CD14-positive monocyte (primary cell): Measurements from ENCODE around the gene POU3F1. TPM values are rescaled to one million over a fixed set of nuclear protein-coding genes. Genes with fewer than 3 reads are reported as not detected.

Experiments
- DNase-seq, 3 donors: peaks; one replicate each; pipeline ENCODE4 v3.0.0-alpha.2; 2011 to 2022
- H2AFZ ChIP-seq: 2 replicates; pipeline ENCODE4 v1.6.0; 2012; ENCODE audit warnings: mild to moderate bottlenecking, low read depth, low read length, inconsistent platforms; ENCODE audit not compliant: insufficient read depth, poor library complexity, severe bottlenecking
- H3K27ac ChIP-seq, 2 donors: 1 replicate in 1 of 2; 2 replicates in 1 of 2; pipeline ENCODE4 v1.5.1; 2012 to 2013; ENCODE audit warnings: low read length in 2 of 2, control low read depth in 1 of 2, inconsistent platforms in 1 of 2, low read depth in 1 of 2, mild to moderate bottlenecking in 1 of 2
- H3K27me3 ChIP-seq, 2 donors: one replicate each; pipeline versions ENCODE4 v1.6.0 to v1.6.1; 2011 to 2013; ENCODE audit warnings: low read length in 2 of 2; ENCODE audit not compliant: control insufficient read depth in 2 of 2, insufficient read depth in 2 of 2
- H3K36me3 ChIP-seq, 2 donors: replicated peaks in 1 of 2; 1 replicate in 1 of 2; 2 replicates in 1 of 2; pipeline versions ENCODE4 v1.5.1 to v1.6.1; 2012 to 2013; ENCODE audit warnings: low read length in 2 of 2, control low read depth in 1 of 2, inconsistent platforms in 1 of 2, mild to moderate bottlenecking in 1 of 2; ENCODE audit not compliant: insufficient read depth in 2 of 2, control insufficient read depth in 1 of 2
- H3K4me1 ChIP-seq, 2 donors: 1 replicate in 1 of 2; 2 replicates in 1 of 2; pipeline versions ENCODE4 v1.5.1 to v1.6.1; 2012 to 2013; ENCODE audit warnings: low read length in 2 of 2, control low read depth in 1 of 2, inconsistent platforms in 1 of 2, mild to moderate bottlenecking in 1 of 2, moderate library complexity in 1 of 2; ENCODE audit not compliant: insufficient read depth in 2 of 2, control insufficient read depth in 1 of 2
- H3K4me2 ChIP-seq: replicated peaks from 2 replicates; pipeline ENCODE3; 2012; ENCODE audit warnings: low read length, moderate library complexity, mild to moderate bottlenecking; ENCODE audit not compliant: poor library complexity, severe bottlenecking; ENCODE audit errors: extremely low read depth
- H3K4me3 ChIP-seq, 3 experiments: fragments of 200-600 bp in 1 of 3; sonication (generic) in 1 of 3; replicated peaks in 1 of 3; 1 replicate in 2 of 3; 2 replicates in 1 of 3; pipeline ENCODE4 v1.5.1; 2011 to 2013; ENCODE audit warnings: low read length in 3 of 3, mild to moderate bottlenecking in 3 of 3, control low read depth in 2 of 3, low read depth in 2 of 3, inconsistent platforms in 1 of 3, moderate library complexity in 1 of 3
- H3K79me2 ChIP-seq: 2 replicates; pipeline ENCODE4 v1.6.0; 2012; ENCODE audit warnings: mild to moderate bottlenecking, control low read depth, inconsistent platforms, low read length, moderate library complexity; ENCODE audit not compliant: insufficient read depth
- H3K9ac ChIP-seq: 2 replicates; pipeline ENCODE4 v1.6.0; 2017; ENCODE audit warnings: low read length, mild to moderate bottlenecking; ENCODE audit not compliant: insufficient read depth, poor library complexity, severe bottlenecking
- H3K9me3 ChIP-seq, 2 donors: replicated peaks in 1 of 2; 1 replicate in 1 of 2; 2 replicates in 1 of 2; pipeline versions ENCODE4 v1.5.1 to v1.6.1; 2012 to 2013; ENCODE audit warnings: low read length in 2 of 2, control low read depth in 1 of 2; ENCODE audit not compliant: control insufficient read depth in 1 of 2, insufficient read depth in 1 of 2
- H4K20me1 ChIP-seq: 2 replicates; pipeline ENCODE4 v1.6.0; 2012; ENCODE audit warnings: mild to moderate bottlenecking, low read length, control low read depth, moderate library complexity; ENCODE audit not compliant: insufficient read depth
- H3K27ac Mint-ChIP-seq, 7 donors: one replicate each; pipeline ENCODE4 v1.8.0; 2020; ENCODE audit warnings: mild to moderate bottlenecking in 7 of 7, mixed read lengths in 7 of 7, moderate library complexity in 6 of 7, inconsistent platforms in 2 of 7
- H3K27me3 Mint-ChIP-seq, 3 donors: one replicate each; pipeline ENCODE4 v1.8.0; 2021 to 2022; ENCODE audit warnings: low read depth in 3 of 3, mild to moderate bottlenecking in 3 of 3, mixed read lengths in 3 of 3, moderate library complexity in 3 of 3, inconsistent platforms in 1 of 3
- H3K36me3 Mint-ChIP-seq, 2 donors: one replicate each; pipeline ENCODE4 v1.8.0; 2020; ENCODE audit warnings: mixed read lengths in 2 of 2, inconsistent platforms in 1 of 2, mild to moderate bottlenecking in 1 of 2
- H3K4me1 Mint-ChIP-seq: one replicate; pipeline ENCODE4 v1.8.0; 2020; ENCODE audit warnings: mild to moderate bottlenecking, mixed read lengths
- H3K4me3 Mint-ChIP-seq, 2 donors: one replicate each; pipeline ENCODE4 v1.8.0; 2020; ENCODE audit warnings: mild to moderate bottlenecking in 2 of 2, mixed read lengths in 2 of 2, moderate library complexity in 1 of 2
- H3K9me3 Mint-ChIP-seq, 7 donors: one replicate each; pipeline ENCODE4 v1.8.0; 2020 to 2022; ENCODE audit warnings: mixed read lengths in 7 of 7, mild to moderate bottlenecking in 6 of 7, moderate library complexity in 6 of 7, inconsistent platforms in 2 of 7
- CTCF ChIP-seq: fragments of 200-600 bp; IDR thresholded peaks from one replicate; pipeline ENCODE4 v1.8.0; 2022; ENCODE audit warnings: antibody characterized with exemption, mild to moderate bottlenecking
- WGBS: methylation state at CpG from one replicate; pipeline ENCODE4 v1.1.5; 2013; ENCODE audit warnings: missing lambda C conversion rate; ENCODE audit not compliant: insufficient coverage; 5-methylcytosine and 5-hydroxymethylcytosine counted together
- intact Hi-C, 2 donors: fragments of 100-400 bp; cut with micrococcal nuclease; formaldehyde crosslinking; loops; one replicate each; pipeline versions ENCODE4 v1.15.0 to v1.15.1; 2023
- polyA plus RNA-seq, 3 donors: library from polyadenylated mRNA; depleted of rRNA in 1 of 3; unstranded in 2 of 3; stranded (reverse) in 1 of 3; fragments of 300-500 nt in 2 of 3; fragments of >200 nt in 1 of 3; fragmentation: Illumina TruSeq in 2 of 3; gene quantifications; 1 replicate in 2 of 3; 2 replicates in 1 of 3; pipeline ENCODE4 v1.2.3, GENCODE V29; 2012 to 2021

The POU3F1 gene
- polyA plus RNA-seq, 3 donors = not detected

- Mint-ChIP-seq H3K4me3 (no peak overlapping the region), H3K27ac (peak overlapping the region in 3 of 7 donors; percentile 55 to 81 (median 55)), H3K4me1 (peaks cover 28% of the 10 kb centered on the region), H3K9me3 (peaks cover 0 to 8% (median 3%) of the 10 kb centered on the region in 7 donors), H3K36me3 (peaks cover 30 to 40% of the 10 kb centered on the region in 2 donors), H3K27me3 (peaks cover 0 to 2% (median 0%) of the 10 kb centered on the region in 3 donors)
- peak overlapping the region in 1 of 2 donors; percentile 59 for H3K27ac ChIP-seq
- peaks cover 0 to 4% of the 10 kb centered on the region in 2 donors for H3K9me3 ChIP-seq
- H3K79me2 ChIP-seq = peaks cover 53% of the 10 kb centered on the region
- H3K36me3 ChIP-seq = peaks cover 32 to 53% of the 10 kb centered on the region in 2 donors
- peaks cover 29 to 34% of the 10 kb centered on the region in 2 donors for H3K4me1 ChIP-seq
- H3K9ac ChIP-seq = no peak overlapping the region
- no peak for DNase-seq
- peaks cover 14% of the 10 kb centered on the region for H4K20me1 ChIP-seq
- 56% methylated on average over 2 of the region's 4 CpGs for WGBS
- no peak overlapping the region for H3K4me2 ChIP-seq
- no peak overlapping the region for H3K4me3 ChIP-seq
- no peak overlapping the region for H2AFZ ChIP-seq
- intact Hi-C loops = loop anchor here (5.0 to 10.0 kb wide), 4 partner anchors 319 to 459 kb away; partner anchors contain the start of genes CDCA8 (in 2 of the 2), DNALI1 (in 1 of the 2), GNL2 (in 1 of the 2) and SNIP1 (in 1 of the 2)
- no peaks in the 10 kb centered on the region for H3K27me3 ChIP-seq
- TF ChIP-seq CTCF = no peak
These were observed 32.4 kb downstream of the POU3F1 start for GRCh38 chr1:38014171-38014570.

- no peak for DNase-seq
These were observed 33.4 kb downstream of the POU3F1 start for GRCh38 chr1:38013227-38013622.

More at GRCh38 chr1:38013227-38013622, 33.4 kb downstream of the POU3F1 start:
- H3K27me3 Mint-ChIP-seq = peaks cover 0 to 2% (median 0%) of the 10 kb centered on the region in 3 donors
- H3K9ac ChIP-seq = peak overlapping the region; percentile 85
- peak overlapping the region; percentile 86 to 92 for H3K27ac ChIP-seq
- intact Hi-C loops = loop anchor here (2.0 to 10.0 kb wide), 5 partner anchors 22 to 458 kb away; partner anchors contain the start of genes CDCA8 (in 2 of the 2), DNALI1 (in 1 of the 2), GNL2 (in 1 of the 2) and SF3A3 (in 1 of the 2)
- peaks cover 0 to 4% of the 10 kb centered on the region in 2 donors for H3K9me3 ChIP-seq
- peaks cover 53% of the 10 kb centered on the region for H3K79me2 ChIP-seq
- peaks cover 25 to 43% of the 10 kb centered on the region in 2 donors for H3K36me3 ChIP-seq
- peak overlapping the region; percentile 96 to 99 (median 97) for H3K27ac Mint-ChIP-seq
- H3K4me1 ChIP-seq = peaks cover 38 to 43% of the 10 kb centered on the region in 2 donors
- H4K20me1 ChIP-seq = peaks cover 14% of the 10 kb centered on the region
- peaks cover 36% of the 10 kb centered on the region for H3K4me1 Mint-ChIP-seq
- no peak for TF ChIP-seq CTCF
- peak overlapping the region; percentile 81 to 84 (median 83) for H3K4me3 ChIP-seq
- H3K36me3 Mint-ChIP-seq = peaks cover 21 to 30% of the 10 kb centered on the region in 2 donors
- H2AFZ ChIP-seq = peak overlapping the region; percentile 90
- H3K9me3 Mint-ChIP-seq = peaks cover 0 to 8% (median 3%) of the 10 kb centered on the region in 7 donors
- H3K4me3 Mint-ChIP-seq = peak overlapping the region; percentile 97 to 99
- peak overlapping the region; percentile 84 for H3K4me2 ChIP-seq
- no peaks in the 10 kb centered on the region for H3K27me3 ChIP-seq
- WGBS = 8% methylated on average over 2 of the region's 4 CpGs
